Endodermal cell (in vitro differentiated cells): ENCODE measurements around the gene ZNF341. TPM values are rescaled to one million over a fixed set of nuclear protein-coding genes. Genes with fewer than 3 reads are reported as not detected.

ENCODE experiments used
- DNase-seq: peaks from one replicate; pipeline ENCODE4 v3.0.0-alpha.2; 2017
- H3K27ac ChIP-seq: 2 replicates; pipeline ENCODE4 v1.5.1; 2013; ENCODE audit warnings: mild to moderate bottlenecking, low read depth, low read length, moderate library complexity
- H3K27me3 ChIP-seq: 2 replicates; pipeline ENCODE4 v1.6.1; 2013; ENCODE audit warnings: mild to moderate bottlenecking, low read length, moderate library complexity; ENCODE audit not compliant: insufficient read depth, control insufficient read depth, poor library complexity, severe bottlenecking
- H3K36me3 ChIP-seq: 2 replicates; pipeline ENCODE4 v1.7.0; 2013; ENCODE audit warnings: mild to moderate bottlenecking, low read length, moderate library complexity; ENCODE audit not compliant: control insufficient read depth, insufficient read depth
- H3K4me1 ChIP-seq: one replicate; pipeline ENCODE4 v1.7.0; 2013; ENCODE audit warnings: low read length; ENCODE audit not compliant: control insufficient read depth, insufficient read depth
- H3K4me3 ChIP-seq: 2 replicates; pipeline ENCODE4 v1.5.1; 2013; ENCODE audit warnings: mild to moderate bottlenecking, low read length, moderate library complexity
- H3K9ac ChIP-seq: 2 replicates; pipeline ENCODE4 v1.6.1; 2013; ENCODE audit warnings: mild to moderate bottlenecking, low read length, moderate library complexity; ENCODE audit not compliant: poor library complexity, severe bottlenecking; ENCODE audit errors: extremely low read depth
- H3K9me3 ChIP-seq: 2 replicates; pipeline ENCODE4 v1.6.1; 2013; ENCODE audit warnings: mild to moderate bottlenecking, low read length, moderate library complexity; ENCODE audit not compliant: control insufficient read depth
- H3K27ac Mint-ChIP-seq: 2 replicates; pipeline ENCODE4 v1.8.0; 2020; ENCODE audit warnings: mixed read lengths
- H3K27me3 Mint-ChIP-seq: 2 replicates; pipeline ENCODE4 v1.8.0; 2021; ENCODE audit warnings: mild to moderate bottlenecking, mixed read lengths; ENCODE audit not compliant: insufficient read depth
- H3K36me3 Mint-ChIP-seq: 2 replicates; pipeline ENCODE4 v1.8.0; 2020; ENCODE audit warnings: low read depth, mixed read lengths
- H3K4me1 Mint-ChIP-seq: 2 replicates; pipeline ENCODE4 v1.8.0; 2020; ENCODE audit warnings: mixed read lengths
- H3K4me3 Mint-ChIP-seq: 2 replicates; pipeline ENCODE4 v1.8.0; 2020; ENCODE audit warnings: mild to moderate bottlenecking, moderate library complexity, mixed read lengths
- H3K9me3 Mint-ChIP-seq: 2 replicates; pipeline ENCODE4 v1.8.0; 2020; ENCODE audit warnings: mild to moderate bottlenecking, mixed read lengths
- CTCF ChIP-seq: fragments of 200-600 bp; sonication (generic); conservative IDR thresholded peaks from 2 replicates; pipeline ENCODE4 v1.5.0; 2021; ENCODE audit warnings: antibody characterized with exemption, mild to moderate bottlenecking
- WGBS, 2 experiments: methylation state at CpG; one replicate each; pipeline versions ENCODE4 v1.1.5 to v1.1.7; 2013; ENCODE audit warnings: missing lambda C conversion rate in 2 of 2, mixed read lengths in 1 of 2; ENCODE audit not compliant: insufficient coverage in 1 of 2, insufficient read length in 1 of 2; 5-methylcytosine and 5-hydroxymethylcytosine counted together
- total RNA-seq, 2 donors: library from RNA; stranded (reverse); fragmentation: NEBNext Ultra II Directional in 1 of 2; extraction: Animal tissue kit (Norgen Biotek cat#: 25700) in 1 of 2; gene quantifications; 2 replicates in 1 of 2; 3 replicates in 1 of 2; pipeline ENCODE4 v1.2.1, GENCODE V29; 2021

The ZNF341 gene
- total RNA-seq, 2 donors from 2014 or later, result 5.4 to 6.5 TPM

- Mint-ChIP-seq H3K27me3 (no peaks in the 10 kb centered on the region), H3K4me1 (peaks cover 30% of the 10 kb centered on the region), H3K4me3 (no peak overlapping the region), H3K27ac (no peak overlapping the region), H3K9me3 (no peaks in the 10 kb centered on the region), H3K36me3 (peaks cover 21% of the 10 kb centered on the region)
- 100% methylated on average over 1 of the region's 1 CpG for WGBS, 2 experiments
- peaks cover 6% of the 10 kb centered on the region for H3K4me1 ChIP-seq
- no peak for TF ChIP-seq CTCF
- no peaks in the 10 kb centered on the region for H3K9me3 ChIP-seq
- no peak overlapping the region for H3K27ac ChIP-seq
- H3K9ac ChIP-seq, result no peak overlapping the region
- peaks cover 18% of the 10 kb centered on the region for H3K36me3 ChIP-seq
- DNase-seq, result no peak
- no peak overlapping the region for H3K4me3 ChIP-seq
- H3K27me3 ChIP-seq, result no peaks in the 10 kb centered on the region
These were observed 87.7 kb downstream of the ZNF341 start for GRCh38 chr20:33819456-33819855.

GRCh38 chr20:33820362-33820761 lies 88.6 kb downstream of the ZNF341 start:
- peak overlapping the region; percentile 0 for H3K27ac Mint-ChIP-seq
- H3K4me3 Mint-ChIP-seq, result no peak overlapping the region
- 92 to 95% methylated on average over 1 of the region's 1 CpG for WGBS, 2 experiments

GRCh38 chr20:33821270-33821836 lies 89.6 kb downstream of the ZNF341 start:
- Histone ChIP-seq H3K27me3 (no peaks in the 10 kb centered on the region), H3K9ac (no peak overlapping the region), H3K4me3 (no peak overlapping the region), H3K9me3 (no peaks in the 10 kb centered on the region), H3K36me3 (peaks cover 7% of the 10 kb centered on the region), H3K27ac (no peak overlapping the region), H3K4me1 (peaks cover 15% of the 10 kb centered on the region)
- Mint-ChIP-seq H3K4me1 (peaks cover 41% of the 10 kb centered on the region), H3K36me3 (peaks cover 12% of the 10 kb centered on the region), H3K27ac (no peak overlapping the region), H3K4me3 (no peak overlapping the region), H3K9me3 (no peaks in the 10 kb centered on the region), H3K27me3 (no peaks in the 10 kb centered on the region)
- 71 to 100% methylated on average over 2 to 4 of the region's 4 CpGs for WGBS, 2 experiments
- no peak for DNase-seq
- TF ChIP-seq CTCF, result no peak

More at GRCh38 chr20:33820362-33820761, 88.6 kb downstream of the ZNF341 start:
- TF ChIP-seq CTCF, result no peak
- Mint-ChIP-seq H3K36me3 (peaks cover 15% of the 10 kb centered on the region), H3K27me3 (no peaks in the 10 kb centered on the region), H3K9me3 (no peaks in the 10 kb centered on the region), H3K4me1 (peaks cover 31% of the 10 kb centered on the region)
- Histone ChIP-seq H3K4me1 (peaks cover 12% of the 10 kb centered on the region), H3K36me3 (peaks cover 12% of the 10 kb centered on the region), H3K27me3 (no peaks in the 10 kb centered on the region), H3K9me3 (no peaks in the 10 kb centered on the region), H3K4me3 (no peak overlapping the region), H3K9ac (no peak overlapping the region), H3K27ac (no peak overlapping the region)
- DNase-seq, result no peak
